Naive thymus-derived CD8-positive, alpha-beta T cell (primary cell): ENCODE results near the gene TP53. TPM values are rescaled to one million over a fixed set of nuclear protein-coding genes. Genes with fewer than 3 reads are reported as not detected.

Source experiments
- ATAC-seq, 2 donors: fragments of 150-1000 bp; cut with Tn5 transposase in 1 of 2; sonication (Bioruptor Pico), chemical (Tn5 transposase) in 1 of 2; 1 replicate in 1 of 2; 2 replicates in 1 of 2; pipeline ENCODE4 v1.10.0; 2021; ENCODE audit warnings: mild to moderate bottlenecking in 2 of 2, moderate library complexity in 2 of 2
- POLR2A ChIA-PET: fragments of 350-600 bp; sonication (Branson Sonifier 250); formaldehyde crosslinking; loops from one replicate; lab custom pipeline; 2021; ENCODE audit warnings: antibody characterized with exemption; lab: Charles Lee
- DNase-seq, 10 donors: peaks; one replicate each; pipeline versions ENCODE4 v3.0.0 to v3.0.0-alpha.2; 2020 to 2022
- H3K27ac Mint-ChIP-seq, 10 donors: one replicate each; pipeline ENCODE4 v1.8.0; 2020 to 2022; ENCODE audit warnings: mild to moderate bottlenecking in 10 of 10, mixed read lengths in 10 of 10, moderate library complexity in 4 of 10, inconsistent platforms in 1 of 10
- H3K27me3 Mint-ChIP-seq, 5 donors: one replicate each; pipeline ENCODE4 v1.8.0; 2021 to 2022; ENCODE audit warnings: mixed read lengths in 5 of 5
- H3K36me3 Mint-ChIP-seq, 3 donors: one replicate each; pipeline ENCODE4 v1.8.0; 2020 to 2022; ENCODE audit warnings: mixed read lengths in 3 of 3, mild to moderate bottlenecking in 2 of 3, inconsistent platforms in 1 of 3
- H3K4me1 Mint-ChIP-seq, 4 donors: one replicate each; pipeline ENCODE4 v1.8.0; 2021 to 2022; ENCODE audit warnings: mixed read lengths in 4 of 4
- H3K4me3 Mint-ChIP-seq, 10 donors: one replicate each; pipeline ENCODE4 v1.8.0; 2020 to 2022; ENCODE audit warnings: mild to moderate bottlenecking in 10 of 10, mixed read lengths in 10 of 10, moderate library complexity in 6 of 10, inconsistent platforms in 1 of 10
- H3K9me3 Mint-ChIP-seq, 9 donors: one replicate each; pipeline ENCODE4 v1.8.0; 2020 to 2022; ENCODE audit warnings: mixed read lengths in 9 of 9, mild to moderate bottlenecking in 3 of 9, inconsistent platforms in 1 of 9, moderate library complexity in 1 of 9
- polyA plus RNA-seq, 3 donors: library from polyadenylated mRNA; unstranded; fragments of 300-500 nt; fragmentation: Illumina TruSeq; gene quantifications; one replicate each; pipeline ENCODE4 v1.2.3, GENCODE V29; 2021
- total RNA-seq, 8 experiments: library from RNA in 2 of 8; stranded (reverse) in 2 of 8; gene quantifications; one replicate each; pipeline ENCODE4 v1.2.3 and lab custom pipeline; 2021 to 2026

The TP53 gene
- total and polyA plus RNA-seq, 5 experiments from 2014 or later, result 21.7 to 116 (median 33.0) TPM

DNA sequence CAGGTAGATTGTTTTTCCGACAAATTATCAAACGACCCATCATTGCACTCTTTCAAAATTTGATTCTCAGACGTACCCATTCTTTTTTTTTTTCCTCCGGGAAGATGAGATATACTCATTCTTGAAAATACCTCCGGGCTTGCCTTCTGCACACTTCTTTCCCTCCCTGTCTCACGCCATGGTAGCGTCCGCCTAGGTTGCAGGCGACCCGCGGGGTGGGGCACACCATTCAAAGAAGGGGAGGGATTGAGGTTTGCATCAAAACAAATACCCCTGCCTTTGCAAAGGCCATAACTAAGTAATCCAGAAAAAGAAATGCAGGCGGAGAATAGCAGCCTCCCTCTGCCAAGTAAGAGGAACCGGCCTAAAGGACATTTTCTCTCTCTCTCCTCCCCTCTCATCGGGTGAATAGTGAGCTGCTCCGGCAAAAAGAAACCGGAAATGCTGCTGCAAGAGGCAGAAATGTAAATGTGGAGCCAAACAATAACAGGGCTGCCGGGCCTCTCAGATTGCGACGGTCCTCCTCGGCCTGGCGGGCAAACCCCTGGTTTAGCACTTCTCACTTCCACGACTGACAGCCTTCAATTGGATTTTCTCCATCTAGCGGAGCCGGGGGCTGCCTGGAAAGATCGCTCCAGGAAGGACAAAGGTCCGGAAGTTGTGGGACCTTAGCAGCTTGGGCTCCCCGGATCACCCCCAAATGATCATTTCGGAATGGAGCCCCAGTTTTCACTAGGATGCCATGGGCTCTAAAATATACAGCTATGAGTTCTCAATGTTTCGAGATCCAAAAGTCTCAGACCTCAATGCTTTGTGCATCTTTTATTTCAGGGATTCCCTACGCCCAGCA is 843 bp downstream of the TP53 start:
- Mint-ChIP-seq H3K36me3 (peaks cover 0 to 32% (median 7%) of the 10 kb centered on the region in 3 donors), H3K9me3 (no peaks in the 10 kb centered on the region), H3K4me3 (peak overlapping the region; percentile 87 to 99 (median 98)), H3K27me3 (peaks cover 0 to 3% (median 0%) of the 10 kb centered on the region in 5 donors), H3K4me1 (peaks cover 25 to 55% (median 53%) of the 10 kb centered on the region in 4 donors), H3K27ac (peak overlapping the region; percentile 99 to 100 (median 100))
- POLR2A ChIA-PET, result interaction anchor here (0.5 to 6.9 kb wide), 68 partner anchors 8 to 641 kb away, joined by 3 to 105 read pairs (median 6); partner anchors contain the start of genes ACAP1, ATP1B2, CD68 and CNTROB
- DNase-seq (peak; percentile 64 to 99 (median 82)), ATAC-seq (peak; percentile 44 to 53)

DNA sequence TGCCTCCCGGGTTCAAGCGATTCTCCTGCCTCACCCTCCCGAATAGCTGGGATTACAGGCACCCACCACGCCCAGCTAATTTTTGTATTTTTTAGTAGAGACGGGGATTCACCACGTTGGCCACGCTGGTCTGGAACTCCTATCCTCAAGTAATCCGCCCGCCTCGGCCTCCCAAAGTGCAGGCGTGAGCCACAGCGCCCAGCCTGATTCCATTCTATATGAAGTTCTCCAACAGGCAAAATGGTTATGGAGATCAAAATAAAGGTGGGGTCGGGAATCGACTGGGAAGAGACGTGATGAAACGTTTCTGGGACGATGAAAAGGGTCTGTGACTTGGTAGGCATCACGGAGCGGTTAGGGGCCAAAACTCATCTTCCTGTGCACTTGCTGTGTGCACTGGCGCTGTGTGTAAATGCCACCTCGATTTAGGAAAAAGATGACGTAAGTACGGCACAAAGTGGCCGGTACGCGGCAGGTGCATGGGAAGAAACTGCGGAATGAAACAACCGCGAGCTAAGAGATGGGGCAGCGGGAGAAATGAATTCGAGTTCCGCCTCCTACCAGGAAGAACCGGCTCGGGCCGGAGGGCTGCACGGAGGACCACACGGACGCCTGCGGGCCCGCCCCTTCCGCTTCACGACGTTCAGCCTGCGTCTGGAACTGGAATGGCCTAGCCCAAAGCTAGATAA is 1.6 kb downstream of the TP53 start:
- Mint-ChIP-seq H3K4me1 (peaks cover 23 to 55% (median 53%) of the 10 kb centered on the region in 4 donors), H3K36me3 (peaks cover 0 to 27% (median 7%) of the 10 kb centered on the region in 3 donors), H3K4me3 (peak overlapping the region; percentile 87 to 99 (median 98)), H3K27me3 (peaks cover 0 to 3% (median 0%) of the 10 kb centered on the region in 5 donors), H3K9me3 (no peaks in the 10 kb centered on the region), H3K27ac (peak overlapping the region; percentile 99 to 100 (median 100))
- peak in 9 of 10 donors; percentile 85 to 95 (median 90) for DNase-seq
- ATAC-seq, result peak; percentile 62 to 64
- POLR2A ChIA-PET, result interaction anchor here (0.6 to 6.9 kb wide), 50 partner anchors 9 to 640 kb away, joined by 3 to 105 read pairs (median 8); partner anchors contain the start of genes ACAP1, ATP1B2, CD68 and CNTROB

DNA sequence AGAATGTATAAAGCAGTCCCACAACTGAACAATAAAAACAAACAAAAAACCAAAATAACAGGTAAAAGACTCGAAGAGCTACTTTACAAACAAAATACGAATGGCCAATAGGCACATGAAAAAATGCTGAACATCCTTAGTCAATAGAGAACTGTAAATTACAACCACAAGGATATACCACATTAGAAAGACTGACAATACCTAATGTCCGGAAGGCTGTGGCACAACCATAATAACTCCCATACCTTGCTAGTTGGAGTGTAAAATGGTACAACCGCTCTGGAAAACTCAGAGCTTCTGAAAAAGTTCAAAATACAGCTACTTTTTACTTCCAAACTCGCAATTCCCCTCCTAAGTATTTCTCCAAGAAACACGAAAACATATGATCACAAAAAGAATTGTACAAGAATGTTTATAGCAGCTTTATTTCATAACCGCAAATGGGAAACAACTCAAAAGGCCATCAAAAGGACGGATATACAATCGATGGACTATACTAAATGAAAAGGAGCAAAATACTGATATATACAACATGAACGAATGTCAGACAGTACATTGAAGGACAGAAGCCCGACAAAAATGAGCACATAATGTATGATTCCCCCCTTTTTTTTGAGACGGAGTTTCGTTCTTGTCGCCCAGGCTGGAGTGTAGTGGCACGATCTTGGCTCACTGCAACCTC is 2.3 kb downstream of the TP53 start:
- Mint-ChIP-seq H3K36me3 (peaks cover 0 to 22% (median 7%) of the 10 kb centered on the region in 3 donors), H3K9me3 (no peaks in the 10 kb centered on the region), H3K27me3 (peaks cover 0 to 3% (median 0%) of the 10 kb centered on the region in 5 donors), H3K4me1 (peaks cover 20 to 54% (median 49%) of the 10 kb centered on the region in 4 donors), H3K4me3 (peak overlapping the region; percentile 87 to 99 (median 98)), H3K27ac (peak overlapping the region; percentile 99 to 100 (median 100))
- POLR2A ChIA-PET, result interaction anchor here (0.7 to 6.9 kb wide), 21 partner anchors 9 to 504 kb away, joined by 3 to 105 read pairs (median 26); partner anchors contain the start of genes ATP1B2, FXR2, MPDU1 and POLR2A
- peak in 1 of 10 donors; percentile 7 for DNase-seq
- no peak for ATAC-seq

DNA sequence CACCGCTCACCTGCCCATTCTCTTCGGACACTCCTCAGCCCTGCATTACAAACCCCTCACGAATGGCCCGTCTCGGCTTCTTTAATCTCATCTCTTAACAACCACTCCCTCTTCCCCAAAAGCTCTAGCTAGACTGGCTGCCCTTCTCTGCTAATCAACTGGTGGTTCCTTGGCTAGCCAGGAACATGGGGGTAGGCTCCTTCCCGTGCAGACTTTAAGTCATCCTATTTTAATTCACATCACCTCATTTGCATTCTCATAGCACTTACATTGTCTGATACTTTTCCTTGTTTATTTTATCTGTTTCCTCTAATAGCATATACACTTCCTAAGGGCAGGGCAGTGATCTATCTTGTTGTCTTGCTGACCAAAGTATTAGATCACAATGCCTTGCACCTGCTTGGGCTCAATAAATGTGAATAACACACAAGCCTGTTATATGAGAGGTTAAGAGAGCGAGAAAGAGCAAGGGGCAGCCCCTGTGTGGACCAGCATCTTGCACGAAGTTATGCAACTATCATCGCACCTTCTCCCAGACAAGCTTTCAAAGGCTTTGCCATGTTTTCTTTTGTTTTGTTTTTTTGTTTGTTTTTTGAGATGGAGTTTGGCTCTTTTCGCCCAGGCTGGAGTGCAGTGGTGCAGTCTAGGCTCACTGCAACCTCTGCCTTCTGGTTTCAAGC is 9.8 kb downstream of the TP53 start:
- DNase-seq (no peak), ATAC-seq (no peak)
- Mint-ChIP-seq H3K4me1 (peaks cover 3 to 19% (median 7%) of the 10 kb centered on the region in 4 donors), H3K27ac (peak overlapping the region in 6 of 10 donors; percentile 22 to 80 (median 50)), H3K27me3 (no peaks in the 10 kb centered on the region), H3K9me3 (peaks cover 0 to 6% (median 0%) of the 10 kb centered on the region in 9 donors), H3K4me3 (no peak overlapping the region), H3K36me3 (peaks cover 10 to 44% (median 14%) of the 10 kb centered on the region in 3 donors)
- POLR2A ChIA-PET, result interaction anchor here (0.6 to 1.1 kb wide), 3 partner anchors 8 to 135 kb away, joined by 3 to 5 read pairs (median 3); partner anchors contain the start of gene SAT2

DNA sequence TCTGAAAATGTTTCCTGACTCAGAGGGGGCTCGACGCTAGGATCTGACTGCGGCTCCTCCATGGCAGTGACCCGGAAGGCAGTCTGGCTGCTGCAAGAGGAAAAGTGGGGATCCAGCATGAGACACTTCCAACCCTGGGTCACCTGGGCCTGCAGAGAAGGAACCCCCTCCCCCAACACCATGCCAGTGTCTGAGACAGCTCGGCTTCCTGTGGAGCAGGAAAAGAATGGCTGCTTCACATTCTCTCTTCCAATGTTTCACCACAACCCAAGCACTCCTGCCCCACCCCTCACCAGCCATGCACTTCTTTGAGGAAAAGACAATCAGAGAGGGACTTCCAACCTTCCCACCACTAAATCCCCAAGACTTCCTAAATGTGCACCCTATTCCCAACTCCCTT is 10.8 kb downstream of the TP53 start:
- H3K27me3 Mint-ChIP-seq, result no peaks in the 10 kb centered on the region
- peaks cover 3 to 15% (median 6%) of the 10 kb centered on the region in 4 donors for H3K4me1 Mint-ChIP-seq
- DNase-seq, result no peak
- no peak overlapping the region for H3K4me3 Mint-ChIP-seq
- no peak for ATAC-seq
- peak overlapping the region in 4 of 10 donors; percentile 22 to 59 (median 47) for H3K27ac Mint-ChIP-seq
- peaks cover 0 to 6% (median 0%) of the 10 kb centered on the region in 9 donors for H3K9me3 Mint-ChIP-seq
- peaks cover 10 to 44% (median 14%) of the 10 kb centered on the region in 3 donors for H3K36me3 Mint-ChIP-seq
- POLR2A ChIA-PET, result interaction anchor here (0.7 to 1.3 kb wide), 3 partner anchors 9 to 17 kb away, joined by 3 to 5 read pairs (median 4); no protein-coding TSS in a partner anchor

DNA sequence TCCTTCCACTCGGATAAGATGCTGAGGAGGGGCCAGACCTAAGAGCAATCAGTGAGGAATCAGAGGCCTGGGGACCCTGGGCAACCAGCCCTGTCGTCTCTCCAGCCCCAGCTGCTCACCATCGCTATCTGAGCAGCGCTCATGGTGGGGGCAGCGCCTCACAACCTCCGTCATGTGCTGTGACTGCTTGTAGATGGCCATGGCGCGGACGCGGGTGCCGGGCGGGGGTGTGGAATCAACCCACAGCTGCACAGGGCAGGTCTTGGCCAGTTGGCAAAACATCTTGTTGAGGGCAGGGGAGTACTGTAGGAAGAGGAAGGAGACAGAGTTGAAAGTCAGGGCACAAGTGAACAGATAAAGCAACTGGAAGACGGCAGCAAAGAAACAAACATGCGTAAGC is 12.4 kb downstream of the TP53 start:
- POLR2A ChIA-PET, result interaction anchor here (0.6 to 1.8 kb wide), 6 partner anchors 10 to 565 kb away, joined by 3 to 8 read pairs (median 4); partner anchors contain the start of gene TP53
- Mint-ChIP-seq H3K4me1 (peaks cover 2 to 15% (median 5%) of the 10 kb centered on the region in 4 donors), H3K27ac (peak overlapping the region in 1 of 10 donors; percentile 67), H3K36me3 (peaks cover 10 to 59% (median 17%) of the 10 kb centered on the region in 3 donors), H3K9me3 (peaks cover 0 to 6% (median 0%) of the 10 kb centered on the region in 9 donors), H3K4me3 (no peak overlapping the region), H3K27me3 (no peaks in the 10 kb centered on the region)
- no peak for DNase-seq
- ATAC-seq, result no peak

DNA sequence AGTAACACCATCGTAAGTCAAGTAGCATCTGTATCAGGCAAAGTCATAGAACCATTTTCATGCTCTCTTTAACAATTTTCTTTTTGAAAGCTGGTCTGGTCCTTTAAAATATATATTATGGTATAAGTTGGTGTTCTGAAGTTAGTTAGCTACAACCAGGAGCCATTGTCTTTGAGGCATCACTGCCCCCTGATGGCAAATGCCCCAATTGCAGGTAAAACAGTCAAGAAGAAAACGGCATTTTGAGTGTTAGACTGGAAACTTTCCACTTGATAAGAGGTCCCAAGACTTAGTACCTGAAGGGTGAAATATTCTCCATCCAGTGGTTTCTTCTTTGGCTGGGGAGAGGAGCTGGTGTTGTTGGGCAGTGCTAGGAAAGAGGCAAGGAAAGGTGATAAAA is 14.1 kb downstream of the TP53 start:
- Mint-ChIP-seq H3K4me1 (peaks cover 0 to 10% (median 5%) of the 10 kb centered on the region in 4 donors), H3K27me3 (no peaks in the 10 kb centered on the region), H3K9me3 (peaks cover 0 to 6% (median 0%) of the 10 kb centered on the region in 9 donors), H3K4me3 (no peak overlapping the region), H3K27ac (peak overlapping the region in 1 of 10 donors; percentile 27), H3K36me3 (peaks cover 10 to 75% (median 17%) of the 10 kb centered on the region in 3 donors)
- POLR2A ChIA-PET, result interaction anchor here (0.6 to 2.5 kb wide), 5 partner anchors 11 to 343 kb away, joined by 3 to 14 read pairs (median 3); partner anchors contain the start of genes SAT2 and TP53
- DNase-seq, result peak in 5 of 10 donors; percentile 12 to 44 (median 28)
- no peak for ATAC-seq

DNA sequence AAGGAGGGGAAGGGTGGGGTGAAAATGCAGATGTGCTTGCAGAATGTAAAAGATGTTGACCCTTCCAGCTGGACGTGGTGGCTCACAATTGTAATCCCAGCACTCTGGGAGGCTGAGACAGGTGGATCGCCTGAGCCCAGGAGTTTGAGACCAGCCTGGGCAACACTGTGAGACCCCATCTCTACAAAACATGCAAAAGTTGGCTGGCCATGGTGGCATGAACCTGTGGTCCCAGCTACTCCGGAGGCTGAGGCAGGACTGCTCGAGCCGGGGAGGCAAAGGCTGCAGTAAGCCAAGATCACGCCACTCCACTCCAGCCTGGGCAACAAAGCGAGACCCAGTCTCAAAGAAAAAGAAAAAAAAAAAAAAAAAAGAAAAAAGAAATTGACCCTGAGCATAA is 18.8 kb downstream of the TP53 start:
- no peaks in the 10 kb centered on the region for H3K4me1 Mint-ChIP-seq
- DNase-seq (no peak), ATAC-seq (no peak)
- H3K27ac Mint-ChIP-seq, result no peak overlapping the region
- H3K4me3 Mint-ChIP-seq, result no peak overlapping the region
- H3K36me3 Mint-ChIP-seq, result peaks cover 3 to 67% (median 8%) of the 10 kb centered on the region in 3 donors
- POLR2A ChIA-PET, result interaction anchor here (0.7 kb wide), 1 partner anchor 107 kb away, joined by 5 read pairs; no protein-coding TSS in a partner anchor
- H3K27me3 Mint-ChIP-seq, result no peaks in the 10 kb centered on the region
- peaks cover 0 to 2% (median 0%) of the 10 kb centered on the region in 9 donors for H3K9me3 Mint-ChIP-seq

DNA sequence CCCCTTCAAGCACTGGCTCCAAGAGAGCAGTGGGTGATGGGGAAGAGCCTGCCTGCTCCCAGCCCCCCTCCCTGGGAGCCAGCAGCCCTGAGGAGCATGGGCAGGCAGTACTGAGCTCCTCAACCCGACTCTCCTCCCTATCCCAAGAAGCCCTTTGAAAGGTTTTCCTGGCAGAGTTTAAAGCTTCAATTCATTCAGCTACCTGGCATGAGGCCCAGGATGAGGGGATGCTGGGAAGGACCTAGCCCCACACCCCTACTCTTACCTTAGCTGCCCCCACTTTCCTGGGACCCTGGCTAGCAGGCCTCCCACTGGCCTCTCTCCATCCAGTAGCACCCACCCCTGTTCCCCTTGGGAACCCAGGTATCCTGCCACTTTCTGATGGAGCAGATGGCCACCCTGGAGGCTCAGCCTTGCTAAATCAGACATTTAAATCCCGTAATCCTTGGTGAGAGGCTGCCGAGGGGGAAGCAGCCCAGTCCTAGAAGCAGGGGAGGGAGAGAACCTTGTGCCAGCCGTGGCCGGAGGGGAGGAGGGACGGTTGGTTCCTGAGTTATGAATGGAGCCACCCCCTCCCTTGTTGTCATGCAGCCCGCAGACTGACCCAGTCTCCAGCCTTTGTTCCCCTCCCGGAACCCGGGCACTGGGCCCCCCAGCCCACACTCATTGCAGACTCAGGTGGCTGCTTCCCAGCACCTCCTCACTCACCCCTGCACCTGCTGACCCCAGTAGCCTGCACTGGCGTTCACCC is 19.5 kb downstream of the TP53 start:
- Mint-ChIP-seq H3K27me3 (no peaks in the 10 kb centered on the region), H3K4me3 (no peak overlapping the region), H3K36me3 (peaks cover 0 to 61% (median 2%) of the 10 kb centered on the region in 3 donors), H3K4me1 (no peaks in the 10 kb centered on the region), H3K9me3 (no peaks in the 10 kb centered on the region), H3K27ac (peak overlapping the region in 1 of 10 donors; percentile 75)
- POLR2A ChIA-PET, result interaction anchor here (0.5 to 1.7 kb wide), 5 partner anchors 17 to 146 kb away, joined by 3 to 6 read pairs (median 3); partner anchors contain the start of genes ATP1B2 and SAT2
- DNase-seq (no peak), ATAC-seq (no peak)

DNA sequence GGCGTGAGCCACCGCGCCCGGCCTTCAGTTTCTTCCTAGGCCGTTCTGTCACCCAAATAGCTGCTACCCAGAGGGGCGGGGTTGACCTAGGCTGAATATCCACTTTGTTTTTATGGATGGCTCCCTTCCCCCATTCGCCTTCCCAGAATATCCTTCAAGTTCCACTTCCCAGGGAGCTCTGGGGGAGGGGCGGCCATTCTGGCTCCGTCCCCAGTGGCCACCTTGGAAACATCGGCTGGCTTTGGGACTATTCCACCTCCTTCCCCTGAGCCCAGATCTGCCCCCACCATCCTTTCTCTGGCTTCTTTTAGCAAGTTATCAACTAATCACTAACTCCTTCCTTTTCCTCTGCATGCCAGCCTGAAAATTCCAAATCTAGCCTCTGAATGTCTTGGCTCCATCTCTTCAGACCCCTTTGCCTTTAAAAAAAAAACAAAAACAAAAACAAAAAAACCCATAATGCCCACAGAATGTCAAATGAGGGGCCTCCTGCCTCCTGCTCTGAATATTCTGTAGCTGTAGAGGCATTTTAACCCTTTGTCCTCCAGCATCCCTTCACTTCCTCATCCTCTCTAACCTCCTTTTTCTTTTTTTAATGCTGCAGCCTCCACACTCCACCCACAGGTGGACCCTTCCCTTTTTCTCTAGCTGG is 30.2 kb downstream of the TP53 start:
- POLR2A ChIA-PET, result interaction anchor here (0.5 kb wide), 1 partner anchor 20 kb away, joined by 3 read pairs; no protein-coding TSS in a partner anchor
- Mint-ChIP-seq H3K4me1 (peaks cover 0 to 5% (median under 1%) of the 10 kb centered on the region in 4 donors), H3K36me3 (no peaks in the 10 kb centered on the region), H3K9me3 (no peaks in the 10 kb centered on the region), H3K27me3 (peaks cover 0 to 3% (median 0%) of the 10 kb centered on the region in 5 donors), H3K27ac (peak overlapping the region in 1 of 10 donors; percentile 48), H3K4me3 (no peak overlapping the region)
- DNase-seq, result no peak
- no peak for ATAC-seq
